ENCODE results near the gene HEMGN.
"Not testable (repeated sequence)": the region's sequence is repeated elsewhere in the genome, so short reads cannot be mapped to it uniquely, and the experiment has no call there.

- TF ChIP-seq, protein P1, sequence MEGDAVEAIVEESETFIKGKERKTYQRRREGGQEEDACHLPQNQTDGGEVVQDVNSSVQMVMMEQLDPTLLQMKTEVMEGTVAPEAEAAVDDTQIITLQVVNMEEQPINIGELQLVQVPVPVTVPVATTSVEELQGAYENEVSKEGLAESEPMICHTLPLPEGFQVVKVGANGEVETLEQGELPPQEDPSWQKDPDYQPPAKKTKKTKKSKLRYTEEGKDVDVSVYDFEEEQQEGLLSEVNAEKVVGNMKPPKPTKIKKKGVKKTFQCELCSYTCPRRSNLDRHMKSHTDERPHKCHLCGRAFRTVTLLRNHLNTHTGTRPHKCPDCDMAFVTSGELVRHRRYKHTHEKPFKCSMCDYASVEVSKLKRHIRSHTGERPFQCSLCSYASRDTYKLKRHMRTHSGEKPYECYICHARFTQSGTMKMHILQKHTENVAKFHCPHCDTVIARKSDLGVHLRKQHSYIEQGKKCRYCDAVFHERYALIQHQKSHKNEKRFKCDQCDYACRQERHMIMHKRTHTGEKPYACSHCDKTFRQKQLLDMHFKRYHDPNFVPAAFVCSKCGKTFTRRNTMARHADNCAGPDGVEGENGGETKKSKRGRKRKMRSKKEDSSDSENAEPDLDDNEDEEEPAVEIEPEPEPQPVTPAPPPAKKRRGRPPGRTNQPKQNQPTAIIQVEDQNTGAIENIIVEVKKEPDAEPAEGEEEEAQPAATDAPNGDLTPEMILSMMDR (IDR thresholded peaks at IDR 0.05), result not testable (repeated sequence)
- TF ChIP-seq POLR2A (IDR thresholded peaks at IDR 0.05), result not testable (repeated sequence)
These were observed 9.1 kb upstream of the HEMGN start for GRCh38 chr9:97947094-97947493.

All from right lobe of liver (tissue), 4 donors.